B cell (primary cell): Measurements from ENCODE around the gene MUS81.

ENCODE experiments used
- CTCF ChIP-seq: fragments of 200-600 bp; IDR thresholded peaks from one replicate; pipeline ENCODE4 v1.8.0; 2022; ENCODE audit warnings: antibody characterized with exemption, mild to moderate bottlenecking
- EZH2 ChIP-seq: IDR thresholded peaks from 2 replicates; pipeline ENCODE4 v1.6.1; 2012; ENCODE audit warnings: borderline replicate concordance, low read depth, mild to moderate bottlenecking, moderate library complexity, low read length; ENCODE audit not compliant: insufficient read depth, poor library complexity, severe bottlenecking

GRCh38 chr11:65894034-65894591 is 33.9 kb downstream of the MUS81 start:
- TF ChIP-seq CTCF (no peak), EZH2 (no peak)
